T-helper 2 cell (primary cell): Measurements from ENCODE around the gene ADAMTS15.

Experiments
- DNase-seq, 5 experiments: peaks; one replicate each; pipeline versions ENCODE4 v3.0.0 to v3.0.0-alpha.2; 2012 to 2022

The ADAMTS15 gene

GRCh38 chr11:130464291-130464812 is 15.9 kb downstream of the ADAMTS15 start:
- DNase-seq: no peak

- DNase-seq: no peak
These were observed 16.8 kb downstream of the ADAMTS15 start for GRCh38 chr11:130465263-130465662.

GRCh38 chr11:130467116-130467900 is 18.9 kb downstream of the ADAMTS15 start:
- DNase-seq: no peak

GRCh38 chr11:130469181-130469580 is 20.7 kb downstream of the ADAMTS15 start:
- DNase-seq: no peak

- DNase-seq: no peak
These were observed 22.6 kb downstream of the ADAMTS15 start for GRCh38 chr11:130470832-130471706.

GRCh38 chr11:130471731-130472433 is 23.4 kb downstream of the ADAMTS15 start:
- no peak for DNase-seq

- no peak for DNase-seq
These were observed 24.1 kb downstream of the ADAMTS15 start for GRCh38 chr11:130472434-130472961.

- DNase-seq: no peak
These were observed 24.8 kb downstream of the ADAMTS15 start for GRCh38 chr11:130473056-130473794.

GRCh38 chr11:130473795-130474377 is 25.4 kb downstream of the ADAMTS15 start:
- DNase-seq: no peak

- no peak for DNase-seq
These were observed 26.4 kb downstream of the ADAMTS15 start for GRCh38 chr11:130474637-130475400.

GRCh38 chr11:130475426-130476053 is 27.1 kb downstream of the ADAMTS15 start:
- DNase-seq: no peak

- no peak for DNase-seq
These were observed 27.9 kb downstream of the ADAMTS15 start for GRCh38 chr11:130476200-130476921.

GRCh38 chr11:130476922-130477491 is 28.6 kb downstream of the ADAMTS15 start:
- no peak for DNase-seq

GRCh38 chr11:130477586-130478203 is 29.2 kb downstream of the ADAMTS15 start:
- no peak for DNase-seq

GRCh38 chr11:130478204-130478701 is 29.8 kb downstream of the ADAMTS15 start:
- DNase-seq: no peak

GRCh38 chr11:130478881-130479280 is 30.4 kb downstream of the ADAMTS15 start:
- no peak for DNase-seq

GRCh38 chr11:130480186-130480585 is 31.7 kb downstream of the ADAMTS15 start:
- no peak for DNase-seq

GRCh38 chr11:130480711-130481140 is 32.3 kb downstream of the ADAMTS15 start:
- DNase-seq: no peak
